ENCODE data around the gene RFTN1.
"Not testable (repeated sequence)": the region's sequence is repeated elsewhere in the genome, so short reads cannot be mapped to it uniquely, and the experiment has no call there.

RFTN1 gene

GRCh38 chr3:16319307-16319706 is 194.2 kb downstream of the RFTN1 start:
- DNase-seq, result no peak

GRCh38 chr3:16318176-16318575 is 195.3 kb downstream of the RFTN1 start:
- no peak for DNase-seq

GRCh38 chr3:16317561-16317945 is 195.9 kb downstream of the RFTN1 start:
- no peak for DNase-seq

- no peak for DNase-seq
Observed at GRCh38 chr3:16316847-16317560, 196.5 kb downstream of the RFTN1 start.

GRCh38 chr3:16316396-16316795 is 197.1 kb downstream of the RFTN1 start:
- no peak for DNase-seq

- DNase-seq, result no peak
Observed at GRCh38 chr3:16315623-16316022, 197.9 kb downstream of the RFTN1 start.

- DNase-seq, result no peak
Observed at GRCh38 chr3:16313886-16314645, 199.4 kb downstream of the RFTN1 start.

GRCh38 chr3:16311960-16312451 is 201.5 kb downstream of the RFTN1 start:
- no peak for DNase-seq

GRCh38 chr3:16310486-16310885 is 203.0 kb downstream of the RFTN1 start:
- not testable (repeated sequence) for DNase-seq

GRCh38 chr3:16309558-16309957 is 203.9 kb downstream of the RFTN1 start:
- DNase-seq, result no peak

- no peak for DNase-seq
Observed at GRCh38 chr3:16308727-16309126, 204.8 kb downstream of the RFTN1 start.

GRCh38 chr3:16307832-16308531 is 205.5 kb downstream of the RFTN1 start:
- no peak for DNase-seq

- DNase-seq, result no peak
Observed at GRCh38 chr3:16305111-16305541, 208.4 kb downstream of the RFTN1 start.

- DNase-seq, result no peak
Observed at GRCh38 chr3:16304061-16305010, 209.2 kb downstream of the RFTN1 start.

GRCh38 chr3:16303037-16303575 is 210.4 kb downstream of the RFTN1 start:
- no peak for DNase-seq

- DNase-seq, result no peak
Observed at GRCh38 chr3:16302082-16302631, 211.3 kb downstream of the RFTN1 start.

- no peak for DNase-seq
Observed at GRCh38 chr3:16301507-16301906, 212.0 kb downstream of the RFTN1 start.

- no peak for DNase-seq
Observed at GRCh38 chr3:16300881-16301359, 212.6 kb downstream of the RFTN1 start.

GRCh38 chr3:16300307-16300706 is 213.2 kb downstream of the RFTN1 start:
- DNase-seq, result no peak

GRCh38 chr3:16299746-16300145 is 213.8 kb downstream of the RFTN1 start:
- DNase-seq, result no peak

- DNase-seq, result no peak
Observed at GRCh38 chr3:16298891-16299290, 214.6 kb downstream of the RFTN1 start.
